Measurements from ENCODE around the gene PROM1.

The PROM1 gene

GRCh38 chr4:15951781-15952180 lies 132.0 kb downstream of the PROM1 start:
- Histone ChIP-seq H3K27ac (no peak overlapping the region), H3K4me3 (ENCODE audit: low read depth, low read length) (no peak overlapping the region), H3K27me3 (ENCODE audit: insufficient read depth, low read depth, severe bottlenecking) (no peaks in the 10 kb centered on the region), H3K36me3 (no peaks in the 10 kb centered on the region), H3K9me3 (ENCODE audit: severe bottlenecking) (peaks cover 2% of the 10 kb centered on the region)
- no peak for TF ChIP-seq CTCF (IDR thresholded peaks at IDR 0.05; ENCODE audit: low read depth, low read length)
- DNase-seq = no peak

GRCh38 chr4:15948826-15949225 lies 135.0 kb downstream of the PROM1 start:
- no peak for DNase-seq
- no peak for TF ChIP-seq CTCF (IDR thresholded peaks at IDR 0.05; ENCODE audit: low read depth, low read length)
- no peaks in the 10 kb centered on the region for H3K27me3 ChIP-seq (ENCODE audit: insufficient read depth, low read depth, severe bottlenecking)
- peaks cover 2% of the 10 kb centered on the region for H3K9me3 ChIP-seq (ENCODE audit: severe bottlenecking)
- no peak overlapping the region for H3K4me3 ChIP-seq (ENCODE audit: low read depth, low read length)
- H3K27ac ChIP-seq = no peak overlapping the region
- no peaks in the 10 kb centered on the region for H3K36me3 ChIP-seq

GRCh38 chr4:15947684-15948083 lies 136.1 kb downstream of the PROM1 start:
- no peak for DNase-seq
- Histone ChIP-seq H3K4me3 (ENCODE audit: low read depth, low read length) (no peak overlapping the region), H3K27ac (no peak overlapping the region), H3K36me3 (no peaks in the 10 kb centered on the region), H3K27me3 (ENCODE audit: insufficient read depth, low read depth, severe bottlenecking) (no peaks in the 10 kb centered on the region), H3K9me3 (ENCODE audit: severe bottlenecking) (no peaks in the 10 kb centered on the region)
- TF ChIP-seq CTCF (IDR thresholded peaks at IDR 0.05; ENCODE audit: low read depth, low read length) = no peak

- no peak for DNase-seq
- TF ChIP-seq CTCF (IDR thresholded peaks at IDR 0.05; ENCODE audit: low read depth, low read length) = no peak
- H3K36me3 ChIP-seq = no peaks in the 10 kb centered on the region
- H3K27me3 ChIP-seq (ENCODE audit: insufficient read depth, low read depth, severe bottlenecking) = no peaks in the 10 kb centered on the region
- H3K27ac ChIP-seq = no peak overlapping the region
- no peaks in the 10 kb centered on the region for H3K9me3 ChIP-seq (ENCODE audit: severe bottlenecking)
- no peak overlapping the region for H3K4me3 ChIP-seq (ENCODE audit: low read depth, low read length)
Measured at GRCh38 chr4:15945516-15945915, 138.3 kb downstream of the PROM1 start.

- DNase-seq = no peak
- no peaks in the 10 kb centered on the region for H3K9me3 ChIP-seq (ENCODE audit: severe bottlenecking)
- TF ChIP-seq CTCF (IDR thresholded peaks at IDR 0.05; ENCODE audit: low read depth, low read length) = no peak
- H3K27me3 ChIP-seq (ENCODE audit: insufficient read depth, low read depth, severe bottlenecking) = no peaks in the 10 kb centered on the region
- no peak overlapping the region for H3K4me3 ChIP-seq (ENCODE audit: low read depth, low read length)
- H3K27ac ChIP-seq = no peak overlapping the region
- no peaks in the 10 kb centered on the region for H3K36me3 ChIP-seq
Measured at GRCh38 chr4:15944895-15945294, 138.9 kb downstream of the PROM1 start.

GRCh38 chr4:15942283-15942682 lies 141.5 kb downstream of the PROM1 start:
- no peak for DNase-seq
- no peaks in the 10 kb centered on the region for H3K36me3 ChIP-seq
- H3K27me3 ChIP-seq (ENCODE audit: insufficient read depth, low read depth, severe bottlenecking) = no peaks in the 10 kb centered on the region
- no peak for TF ChIP-seq CTCF (IDR thresholded peaks at IDR 0.05; ENCODE audit: low read depth, low read length)
- H3K27ac ChIP-seq = no peak overlapping the region
- no peak overlapping the region for H3K4me3 ChIP-seq (ENCODE audit: low read depth, low read length)
- H3K9me3 ChIP-seq (ENCODE audit: severe bottlenecking) = no peaks in the 10 kb centered on the region
